Ectodermal cell (in vitro differentiated cells): ENCODE results near the gene IL6ST.

Source experiments
- H3K27ac ChIP-seq: 2 replicates; pipeline ENCODE4 v1.7.0; 2013; ENCODE audit warnings: mild to moderate bottlenecking, low read depth, low read length; ENCODE audit not compliant: insufficient read depth, poor library complexity, severe bottlenecking
- H3K27me3 ChIP-seq: 2 replicates; pipeline ENCODE4 v1.7.0; 2013; ENCODE audit warnings: mild to moderate bottlenecking, low read length; ENCODE audit not compliant: insufficient read depth, control insufficient read depth, poor library complexity, severe bottlenecking
- H3K36me3 ChIP-seq: one replicate; pipeline ENCODE4 v1.7.0; 2013; ENCODE audit warnings: low read length; ENCODE audit not compliant: control insufficient read depth, insufficient read depth
- H3K4me1 ChIP-seq: one replicate; pipeline ENCODE4 v1.7.0; 2013; ENCODE audit warnings: low read length; ENCODE audit not compliant: control insufficient read depth, insufficient read depth
- H3K4me3 ChIP-seq: 2 replicates; pipeline ENCODE4 v1.7.0; 2013; ENCODE audit warnings: low read depth, low read length, control low read depth; ENCODE audit not compliant: insufficient read depth
- H3K9me3 ChIP-seq: 2 replicates; pipeline ENCODE4 v1.7.0; 2013; ENCODE audit warnings: mild to moderate bottlenecking, low read length, moderate library complexity; ENCODE audit not compliant: control insufficient read depth
- WGBS, 2 experiments: methylation state at CpG; one replicate each; pipeline ENCODE4 v1.1.7; 2013; ENCODE audit warnings: missing lambda C conversion rate in 2 of 2; 5-methylcytosine and 5-hydroxymethylcytosine counted together

IL6ST gene

GRCh38 chr5:55899344-55899743 is 95.4 kb downstream of the IL6ST start:
- Histone ChIP-seq H3K36me3 (no peaks in the 10 kb centered on the region), H3K4me1 (no peaks in the 10 kb centered on the region), H3K27ac (no peak overlapping the region), H3K27me3 (no peaks in the 10 kb centered on the region), H3K4me3 (no peak overlapping the region), H3K9me3 (no peaks in the 10 kb centered on the region)
- 95 to 96% methylated on average over 6 of the region's 6 CpGs for WGBS, 2 experiments

GRCh38 chr5:55897905-55898304 is 96.9 kb downstream of the IL6ST start:
- Histone ChIP-seq H3K27me3 (no peaks in the 10 kb centered on the region), H3K4me1 (no peaks in the 10 kb centered on the region), H3K9me3 (no peaks in the 10 kb centered on the region), H3K36me3 (no peaks in the 10 kb centered on the region), H3K4me3 (no peak overlapping the region), H3K27ac (no peak overlapping the region)
- WGBS, 2 experiments = 87 to 88% methylated on average over 14 of the region's 14 CpGs

- WGBS, 2 experiments = 92 to 96% methylated on average over 8 of the region's 8 CpGs
- Histone ChIP-seq H3K27me3 (no peaks in the 10 kb centered on the region), H3K27ac (no peak overlapping the region), H3K4me1 (no peaks in the 10 kb centered on the region), H3K4me3 (no peak overlapping the region), H3K36me3 (no peaks in the 10 kb centered on the region), H3K9me3 (no peaks in the 10 kb centered on the region)
Observed at GRCh38 chr5:55897206-55897894, 97.4 kb downstream of the IL6ST start.

- no peak overlapping the region for H3K4me3 ChIP-seq
- H3K4me1 ChIP-seq = no peaks in the 10 kb centered on the region
- WGBS, 2 experiments = 79 to 88% methylated on average over 2 of the region's 2 CpGs
Observed at GRCh38 chr5:55896663-55897062, 98.1 kb downstream of the IL6ST start.

GRCh38 chr5:55896238-55896637 is 98.5 kb downstream of the IL6ST start:
- 98 to 100% methylated on average over 2 of the region's 2 CpGs for WGBS, 2 experiments
- Histone ChIP-seq H3K27ac (no peak overlapping the region), H3K4me3 (no peak overlapping the region), H3K9me3 (no peaks in the 10 kb centered on the region), H3K36me3 (no peaks in the 10 kb centered on the region), H3K27me3 (no peaks in the 10 kb centered on the region), H3K4me1 (no peaks in the 10 kb centered on the region)

More at GRCh38 chr5:55896663-55897062, 98.1 kb downstream of the IL6ST start:
- no peaks in the 10 kb centered on the region for H3K9me3 ChIP-seq
- no peaks in the 10 kb centered on the region for H3K27me3 ChIP-seq
- no peak overlapping the region for H3K27ac ChIP-seq
- H3K36me3 ChIP-seq = no peaks in the 10 kb centered on the region

- H3K4me3 ChIP-seq = no peak overlapping the region
- WGBS, 2 experiments = 94 to 100% methylated on average over 3 of the region's 3 CpGs
Observed at GRCh38 chr5:55895346-55895745, 99.4 kb downstream of the IL6ST start.

GRCh38 chr5:55894135-55894534 is 100.6 kb downstream of the IL6ST start:
- Histone ChIP-seq H3K9me3 (no peaks in the 10 kb centered on the region), H3K4me3 (no peak overlapping the region), H3K27ac (no peak overlapping the region), H3K4me1 (no peaks in the 10 kb centered on the region), H3K36me3 (no peaks in the 10 kb centered on the region), H3K27me3 (no peaks in the 10 kb centered on the region)
- WGBS, 2 experiments = 96% methylated on average over 3 of the region's 3 CpGs

More at GRCh38 chr5:55895346-55895745, 99.4 kb downstream of the IL6ST start:
- no peaks in the 10 kb centered on the region for H3K4me1 ChIP-seq
- no peaks in the 10 kb centered on the region for H3K9me3 ChIP-seq
- H3K27me3 ChIP-seq = no peaks in the 10 kb centered on the region
- H3K36me3 ChIP-seq = no peaks in the 10 kb centered on the region
- no peak overlapping the region for H3K27ac ChIP-seq

GRCh38 chr5:55892479-55892878 is 102.3 kb downstream of the IL6ST start:
- no peaks in the 10 kb centered on the region for H3K36me3 ChIP-seq
- H3K9me3 ChIP-seq = no peaks in the 10 kb centered on the region
- H3K4me3 ChIP-seq = no peak overlapping the region
- 80 to 81% methylated on average over 2 of the region's 2 CpGs for WGBS, 2 experiments
- no peaks in the 10 kb centered on the region for H3K27me3 ChIP-seq
- H3K27ac ChIP-seq = no peak overlapping the region
- H3K4me1 ChIP-seq = no peaks in the 10 kb centered on the region

- H3K27me3 ChIP-seq = no peaks in the 10 kb centered on the region
- H3K4me3 ChIP-seq = no peak overlapping the region
- H3K9me3 ChIP-seq = no peaks in the 10 kb centered on the region
- no peaks in the 10 kb centered on the region for H3K36me3 ChIP-seq
- H3K4me1 ChIP-seq = no peaks in the 10 kb centered on the region
- H3K27ac ChIP-seq = no peak overlapping the region
- 94 to 96% methylated on average over 5 of the region's 5 CpGs for WGBS, 2 experiments
Observed at GRCh38 chr5:55888205-55888604, 106.6 kb downstream of the IL6ST start.

GRCh38 chr5:55885359-55885758 is 109.4 kb downstream of the IL6ST start:
- no peaks in the 10 kb centered on the region for H3K27me3 ChIP-seq
- no peaks in the 10 kb centered on the region for H3K9me3 ChIP-seq
- no peaks in the 10 kb centered on the region for H3K4me1 ChIP-seq
- WGBS, 2 experiments = 92 to 93% methylated on average over 9 of the region's 9 CpGs
- H3K36me3 ChIP-seq = no peaks in the 10 kb centered on the region
- no peak overlapping the region for H3K27ac ChIP-seq
- no peak overlapping the region for H3K4me3 ChIP-seq
